Urinary bladder (tissue), 4 donors: ENCODE data around the gene NDUFB7. TPM values are rescaled to one million over a fixed set of nuclear protein-coding genes. Genes with fewer than 3 reads are reported as not detected.
"Not testable (repeated sequence)": the region's sequence is repeated elsewhere in the genome, so short reads cannot be mapped to it uniquely, and the experiment has no call there.

Experiments
- DNase-seq: peaks from one replicate; pipeline ENCODE4 v3.0.0-alpha.2; 2015; ENCODE audit errors: extremely low spot score
- H3K27ac ChIP-seq: one replicate; pipeline ENCODE4 v1.5.1; 2013; ENCODE audit warnings: low read depth, mild to moderate bottlenecking, moderate library complexity
- H3K36me3 ChIP-seq: one replicate; pipeline ENCODE4 v1.6.1; 2013; ENCODE audit warnings: mild to moderate bottlenecking, moderate library complexity; ENCODE audit not compliant: insufficient read depth
- H3K4me1 ChIP-seq: one replicate; pipeline ENCODE4 v1.6.1; 2013; ENCODE audit warnings: mild to moderate bottlenecking, moderate library complexity; ENCODE audit not compliant: insufficient read depth
- H3K4me3 ChIP-seq: one replicate; pipeline ENCODE4 v1.5.1; 2013; ENCODE audit warnings: low read depth, low read length
- WGBS: extraction: QIAGEN DNeasy Blood & Tissue Kit; methylation state at CpG from one replicate; pipeline ENCODE4 v1.1.7; 2013; 5-methylcytosine and 5-hydroxymethylcytosine counted together
- polyA plus RNA-seq: library from polyadenylated mRNA; stranded (reverse); fragments of 200-250 nt; gene quantifications from one replicate; pipeline ENCODE4 v1.2.3, GENCODE V29; 2013
- total RNA-seq: library from RNA; depleted of rRNA; stranded (reverse); fragments of >200 nt; gene quantifications from one replicate; pipeline ENCODE4 v1.2.3, GENCODE V29; 2014
- donor health status: healthy with polysubstance abuse.
- donor health status: healthy.

The NDUFB7 gene
- total and polyA plus RNA-seq, 2 donors = 113 to 505 TPM

GRCh38 chr19:14553939-14554243 lies 18.0 kb downstream of the NDUFB7 start:
- Histone ChIP-seq H3K27ac (no peak overlapping the region), H3K4me1 (no peaks in the 10 kb centered on the region), H3K4me3 (no peak overlapping the region), H3K36me3 (no peaks in the 10 kb centered on the region)
- 70% methylated on average over 9 of the region's 9 CpGs for WGBS
- no peak for DNase-seq

DNA sequence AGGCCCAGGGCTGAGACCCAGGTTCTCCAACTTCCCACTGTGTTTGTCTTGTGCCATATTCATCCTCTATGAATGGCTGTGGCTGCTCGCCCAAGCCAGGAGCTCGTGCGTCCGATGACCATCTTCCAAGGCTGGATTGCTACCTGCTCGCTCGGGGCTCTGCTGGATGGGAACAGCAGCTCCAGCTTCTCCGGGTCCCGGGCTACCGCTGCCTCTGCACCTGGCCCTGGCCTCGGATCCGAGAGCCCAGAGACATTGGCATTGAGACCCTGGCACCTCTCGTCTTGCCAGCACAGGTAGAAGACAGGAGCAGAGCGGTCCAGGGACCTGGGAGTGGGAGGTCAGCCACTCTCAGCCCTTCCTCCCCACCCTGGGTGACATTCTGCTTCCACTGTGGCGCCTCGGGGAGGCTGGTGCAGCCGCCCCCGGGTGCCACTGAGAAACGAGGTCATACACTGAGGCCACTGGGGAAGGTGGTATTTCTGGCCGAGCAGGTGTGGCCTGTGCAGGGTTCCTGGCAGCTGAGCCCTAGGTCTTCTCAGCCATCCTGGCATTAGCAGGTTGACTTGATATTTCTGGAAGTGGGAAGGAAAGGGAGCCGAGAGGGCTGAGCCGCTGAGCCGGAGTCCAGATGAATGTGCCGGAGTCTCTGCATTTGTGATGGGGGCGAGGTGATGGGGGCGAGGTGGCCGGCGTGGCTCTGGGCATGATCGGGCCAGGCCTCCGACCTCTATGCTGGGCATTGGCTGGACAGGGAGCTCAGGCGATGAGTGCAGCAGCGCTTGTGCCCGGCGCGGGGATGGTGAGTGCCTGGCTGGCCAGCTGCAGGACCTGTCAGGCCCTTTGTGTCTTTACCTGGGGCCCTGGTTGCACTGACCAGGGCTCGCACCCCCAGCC lies 18.6 kb downstream of the NDUFB7 start:
- WGBS = 93% methylated on average over 35 of the region's 35 CpGs
- H3K36me3 ChIP-seq = no peaks in the 10 kb centered on the region
- no peak for DNase-seq
- H3K4me3 ChIP-seq = no peak overlapping the region
- no peaks in the 10 kb centered on the region for H3K4me1 ChIP-seq
- no peak overlapping the region for H3K27ac ChIP-seq

DNA sequence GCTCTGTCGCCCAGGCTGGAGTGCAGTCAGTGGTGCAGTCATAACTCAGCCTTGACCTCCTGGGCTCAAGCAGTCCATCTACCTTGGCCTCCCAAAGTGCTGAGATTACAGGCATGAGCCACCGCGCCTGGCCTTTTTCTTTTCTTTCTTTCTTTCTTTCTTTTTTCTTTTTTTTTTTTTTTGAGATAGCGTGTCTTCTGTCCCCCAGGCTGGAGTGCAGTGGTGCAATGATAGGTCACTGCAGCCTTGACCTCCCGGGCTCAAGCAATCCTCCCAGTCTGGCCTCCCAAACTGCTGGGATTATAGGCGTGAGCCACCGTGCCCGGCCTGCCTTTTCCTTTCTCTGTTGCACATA lies 19.9 kb downstream of the NDUFB7 start:
- not testable (repeated sequence) for DNase-seq, H3K27ac ChIP-seq, H3K4me3 ChIP-seq, H3K4me1 ChIP-seq, H3K36me3 ChIP-seq
- 86% methylated on average over 8 of the region's 8 CpGs for WGBS

GRCh38 chr19:14551134-14552005 lies 20.5 kb downstream of the NDUFB7 start:
- not testable (repeated sequence) for H3K4me1 ChIP-seq

GRCh38 chr19:14550201-14550754 lies 21.6 kb downstream of the NDUFB7 start:
- H3K4me3 ChIP-seq = no peak overlapping the region
- no peak overlapping the region for H3K27ac ChIP-seq
- no peaks in the 10 kb centered on the region for H3K36me3 ChIP-seq
- 44% methylated on average over 15 of the region's 15 CpGs for WGBS
- no peaks in the 10 kb centered on the region for H3K4me1 ChIP-seq
- no peak for DNase-seq

More at GRCh38 chr19:14551134-14552005, 20.5 kb downstream of the NDUFB7 start:
- peak; percentile 59 for DNase-seq
- 72% methylated on average over 12 of the region's 12 CpGs for WGBS
- not testable (repeated sequence) for H3K4me3 ChIP-seq, H3K27ac ChIP-seq, H3K36me3 ChIP-seq

- Histone ChIP-seq H3K4me1 (no peaks in the 10 kb centered on the region), H3K36me3 (no peaks in the 10 kb centered on the region), H3K4me3 (no peak overlapping the region), H3K27ac (no peak overlapping the region)
- WGBS = 92% methylated on average over 9 of the region's 9 CpGs
- DNase-seq = no peak
Observed at GRCh38 chr19:14545716-14546082, 26.2 kb downstream of the NDUFB7 start.

GRCh38 chr19:14544977-14545715 lies 26.7 kb downstream of the NDUFB7 start:
- Histone ChIP-seq H3K4me1 (no peaks in the 10 kb centered on the region), H3K27ac (no peak overlapping the region), H3K36me3 (no peaks in the 10 kb centered on the region), H3K4me3 (no peak overlapping the region)
- 84% methylated on average over 21 of the region's 21 CpGs for WGBS
- DNase-seq = no peak

DNA sequence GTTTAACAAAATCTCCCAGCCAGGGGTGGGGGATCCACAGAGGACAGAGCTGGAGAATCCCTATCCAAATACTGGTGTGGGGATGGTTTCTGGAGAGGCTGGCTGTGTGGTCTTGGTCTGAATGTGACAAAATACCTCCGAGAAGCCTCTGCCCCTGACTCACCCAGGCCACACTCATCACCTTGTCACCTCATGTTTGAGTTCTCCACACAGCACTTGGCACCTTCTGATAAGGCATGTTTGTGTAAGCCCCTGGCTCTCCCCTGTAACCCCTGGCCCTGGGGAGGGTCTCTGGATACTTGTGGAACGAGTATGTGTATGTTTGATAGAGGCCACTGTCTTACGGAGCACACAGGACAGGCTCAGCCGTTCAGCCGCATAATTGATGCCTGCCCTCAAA lies 27.8 kb downstream of the NDUFB7 start:
- no peak for DNase-seq
- Histone ChIP-seq H3K36me3 (no peaks in the 10 kb centered on the region), H3K4me3 (no peak overlapping the region), H3K4me1 (no peaks in the 10 kb centered on the region), H3K27ac (no peak overlapping the region)
- WGBS = 88% methylated on average over 5 of the region's 5 CpGs

- Histone ChIP-seq H3K27ac (no peak overlapping the region), H3K4me1 (no peaks in the 10 kb centered on the region)
- no peak for DNase-seq
Observed at GRCh38 chr19:14542711-14543328, 29.0 kb downstream of the NDUFB7 start.

DNA sequence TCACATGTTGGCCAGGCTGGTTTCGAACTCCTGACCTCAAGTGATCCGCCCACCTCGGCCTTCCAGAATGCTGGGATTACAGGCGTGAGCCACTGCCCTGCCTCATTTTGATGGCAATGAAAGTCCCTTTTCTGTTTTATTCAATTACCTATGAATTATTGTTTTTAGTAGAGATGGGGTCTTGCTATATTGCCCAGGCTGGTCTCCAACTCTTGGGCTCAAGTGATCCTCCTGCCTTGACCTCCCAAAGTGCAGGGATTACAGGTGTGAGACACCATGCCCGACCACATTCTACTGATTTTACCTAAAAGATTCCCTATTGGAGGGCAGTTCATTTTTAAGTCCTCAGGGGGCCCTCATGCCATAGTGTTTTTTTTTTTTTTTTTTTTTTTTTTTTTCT lies 29.9 kb downstream of the NDUFB7 start:
- 84% methylated on average over 5 of the region's 5 CpGs for WGBS
- H3K4me3 ChIP-seq, H3K27ac ChIP-seq, H3K4me1 ChIP-seq, DNase-seq, H3K36me3 ChIP-seq: not testable (repeated sequence)

More at GRCh38 chr19:14542711-14543328, 29.0 kb downstream of the NDUFB7 start:
- Histone ChIP-seq H3K36me3 (no peaks in the 10 kb centered on the region), H3K4me3 (no peak overlapping the region)
- 49% methylated on average over 7 of the region's 7 CpGs for WGBS

DNA sequence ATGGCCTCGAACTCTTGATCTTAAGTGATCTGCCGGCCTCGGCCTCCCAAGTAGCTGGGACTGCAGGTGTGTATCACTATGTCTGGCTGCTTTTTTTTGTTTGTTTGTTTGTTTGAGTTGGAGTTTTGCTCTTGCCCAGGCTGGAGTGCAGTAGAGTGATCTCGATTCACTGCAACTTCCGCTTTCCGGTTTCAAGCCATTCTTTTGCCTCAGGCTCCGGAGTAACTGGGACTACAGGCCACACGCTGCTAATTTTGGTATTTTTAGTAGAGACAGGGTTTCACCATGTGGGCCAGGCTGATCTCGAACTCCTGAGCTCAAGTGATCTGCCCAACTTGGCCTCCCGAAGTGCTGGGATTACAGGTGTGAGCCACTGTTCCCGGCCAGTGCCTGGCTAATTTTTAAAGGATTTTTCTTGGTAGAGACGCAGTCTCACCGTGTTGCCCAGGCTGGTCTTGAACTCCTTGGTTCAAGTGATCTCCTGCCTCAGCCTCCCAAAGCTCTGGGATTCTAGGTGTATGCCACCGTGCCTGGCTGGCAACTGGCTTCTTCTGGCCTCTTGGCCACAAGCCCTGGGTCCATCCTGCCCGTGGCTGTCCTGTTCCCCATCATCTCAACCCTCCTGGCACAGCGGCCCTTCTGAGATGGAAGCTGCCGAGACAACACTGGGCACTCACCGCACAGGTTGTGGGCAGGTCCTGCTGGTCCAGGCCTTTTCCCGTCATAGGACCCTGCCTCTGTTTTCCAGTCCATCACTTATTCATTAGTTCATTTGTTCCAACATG lies 30.9 kb downstream of the NDUFB7 start:
- Histone ChIP-seq H3K4me3 (no peak overlapping the region), H3K36me3 (no peaks in the 10 kb centered on the region), H3K4me1 (no peaks in the 10 kb centered on the region), H3K27ac (no peak overlapping the region)
- 91% methylated on average over 19 of the region's 19 CpGs for WGBS
- DNase-seq = no peak

DNA sequence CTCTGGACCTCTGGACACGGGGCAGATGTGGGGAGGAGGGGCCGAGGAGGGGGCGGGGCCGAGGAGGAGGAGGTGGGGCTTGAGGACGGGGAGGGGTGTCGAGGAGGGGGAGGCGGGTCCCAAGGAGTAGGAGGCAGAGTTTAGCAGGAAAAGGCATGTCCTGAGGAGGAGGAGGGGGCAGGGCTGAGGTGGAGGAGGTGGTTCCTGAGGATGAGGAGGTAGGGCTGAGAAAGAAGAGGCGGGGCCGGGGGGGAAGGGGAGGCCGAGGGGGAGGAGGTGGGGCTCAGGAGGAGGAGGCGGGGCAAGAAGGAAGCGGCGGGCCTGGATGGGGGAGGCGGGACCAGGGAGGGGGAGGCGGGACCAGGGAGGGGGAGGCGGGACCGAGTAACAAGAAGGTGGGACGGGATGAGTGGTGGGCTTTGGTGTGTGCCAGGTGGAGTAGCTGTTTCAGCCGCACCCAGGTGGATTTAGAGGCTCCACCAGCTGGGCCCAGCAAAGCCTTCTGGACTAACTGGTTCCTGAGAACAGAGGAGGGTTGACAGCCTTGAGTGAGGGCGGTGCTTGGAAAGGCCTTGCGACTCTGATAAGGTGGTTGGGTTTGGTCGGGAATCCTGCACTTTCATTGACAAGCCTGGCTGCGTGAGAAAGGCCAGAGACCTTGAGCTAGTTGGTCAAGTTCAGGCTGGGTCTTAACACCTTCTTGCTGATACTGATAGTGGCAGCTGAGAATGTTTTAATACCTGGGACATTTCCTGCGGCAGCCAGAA lies 34.8 kb downstream of the NDUFB7 start:
- H3K36me3 ChIP-seq = no peaks in the 10 kb centered on the region
- no peak overlapping the region for H3K4me3 ChIP-seq
- H3K4me1 ChIP-seq = no peaks in the 10 kb centered on the region
- peak; percentile 66 for DNase-seq
- 23% methylated on average over 24 of the region's 24 CpGs for WGBS
- no peak overlapping the region for H3K27ac ChIP-seq
